NCI-H510A treated with DMSO at 0.1 percent for 48 hours (cell line): Measurements from ENCODE around the gene PRLHR.
A peak's percentile ranks its signal among the peaks of the same experiment; 100 is the strongest.

ENCODE experiments used
- DNase-seq: peaks from one replicate; lab custom pipeline; 2025; lab: John Stamatoyannopoulos, UW

The PRLHR gene

GRCh38 chr10:118563373-118563890 is 32.0 kb downstream of the PRLHR start:
- DNase-seq = no peak

- DNase-seq = no peak
These were observed 32.6 kb downstream of the PRLHR start for GRCh38 chr10:118562851-118563250.

GRCh38 chr10:118557946-118558345 is 37.5 kb downstream of the PRLHR start:
- no peak for DNase-seq

GRCh38 chr10:118551535-118552100 is 43.8 kb downstream of the PRLHR start:
- DNase-seq = no peak

- DNase-seq = no peak
These were observed 48.2 kb downstream of the PRLHR start for GRCh38 chr10:118547282-118547681.

GRCh38 chr10:118546479-118546878 is 49.0 kb downstream of the PRLHR start:
- DNase-seq = no peak

GRCh38 chr10:118545381-118545780 is 50.1 kb downstream of the PRLHR start:
- no peak for DNase-seq

GRCh38 chr10:118544401-118544948 is 51.0 kb downstream of the PRLHR start:
- DNase-seq = no peak

- DNase-seq = peak; percentile 0
These were observed 51.6 kb downstream of the PRLHR start for GRCh38 chr10:118543714-118544400.

- no peak for DNase-seq
These were observed 52.7 kb downstream of the PRLHR start for GRCh38 chr10:118542745-118543144.

- no peak for DNase-seq
These were observed 53.2 kb downstream of the PRLHR start for GRCh38 chr10:118542205-118542604.

- DNase-seq = no peak
These were observed 53.7 kb downstream of the PRLHR start for GRCh38 chr10:118541718-118542117.
